OCI-M2 (cell line): ENCODE results near the gene CPTP.

Experiments used
- DNase-seq: peaks from one replicate; lab custom pipeline; 2025; ENCODE audit not compliant: unreplicated experiment; lab: John Stamatoyannopoulos, UW

CPTP gene

DNA sequence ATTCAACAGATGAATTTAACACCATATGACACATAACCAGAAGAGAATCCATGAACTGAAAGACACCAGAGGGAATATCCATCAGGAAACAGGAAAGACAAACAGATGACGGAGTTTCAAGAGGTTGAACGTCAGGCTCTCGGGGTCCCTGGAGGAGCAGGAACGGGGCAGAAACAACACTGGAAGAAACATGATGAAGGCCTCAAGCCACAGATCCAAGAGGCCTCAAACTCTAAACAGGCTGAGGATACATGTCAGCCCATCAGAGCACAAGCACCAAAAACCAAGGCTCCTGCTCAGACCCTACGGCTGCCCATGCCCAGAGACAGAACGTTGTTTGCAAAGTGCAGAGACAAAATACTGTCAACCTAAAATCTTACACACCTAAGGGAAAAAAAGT is 7.2 kb upstream of the CPTP start:
- DNase-seq, result no peak

DNA sequence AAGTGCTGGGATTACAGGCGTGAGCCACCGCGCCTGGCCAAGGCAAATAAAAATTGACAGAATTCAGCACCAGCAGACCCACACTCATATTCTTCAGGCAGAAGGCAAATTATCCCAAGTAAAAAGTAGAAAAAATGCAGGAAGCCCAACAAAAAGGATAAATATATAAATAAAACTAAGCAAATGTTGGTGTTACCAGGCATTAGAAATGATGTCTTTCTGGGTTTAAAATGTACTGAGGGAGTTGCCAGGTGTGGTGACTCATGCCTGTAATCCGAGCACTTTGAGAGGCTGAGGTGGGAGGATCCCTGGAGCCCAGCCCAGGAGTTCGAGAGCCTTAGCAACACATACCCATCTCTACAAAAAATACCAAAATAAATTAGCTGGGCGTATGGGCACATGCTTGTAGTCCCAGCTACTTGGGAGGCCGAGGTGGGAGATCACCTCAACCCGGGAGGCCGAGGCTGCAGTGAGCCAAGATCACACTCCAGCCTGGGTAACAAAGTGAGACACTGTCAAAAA is 6.4 kb upstream of the CPTP start:
- DNase-seq, result no peak

DNA sequence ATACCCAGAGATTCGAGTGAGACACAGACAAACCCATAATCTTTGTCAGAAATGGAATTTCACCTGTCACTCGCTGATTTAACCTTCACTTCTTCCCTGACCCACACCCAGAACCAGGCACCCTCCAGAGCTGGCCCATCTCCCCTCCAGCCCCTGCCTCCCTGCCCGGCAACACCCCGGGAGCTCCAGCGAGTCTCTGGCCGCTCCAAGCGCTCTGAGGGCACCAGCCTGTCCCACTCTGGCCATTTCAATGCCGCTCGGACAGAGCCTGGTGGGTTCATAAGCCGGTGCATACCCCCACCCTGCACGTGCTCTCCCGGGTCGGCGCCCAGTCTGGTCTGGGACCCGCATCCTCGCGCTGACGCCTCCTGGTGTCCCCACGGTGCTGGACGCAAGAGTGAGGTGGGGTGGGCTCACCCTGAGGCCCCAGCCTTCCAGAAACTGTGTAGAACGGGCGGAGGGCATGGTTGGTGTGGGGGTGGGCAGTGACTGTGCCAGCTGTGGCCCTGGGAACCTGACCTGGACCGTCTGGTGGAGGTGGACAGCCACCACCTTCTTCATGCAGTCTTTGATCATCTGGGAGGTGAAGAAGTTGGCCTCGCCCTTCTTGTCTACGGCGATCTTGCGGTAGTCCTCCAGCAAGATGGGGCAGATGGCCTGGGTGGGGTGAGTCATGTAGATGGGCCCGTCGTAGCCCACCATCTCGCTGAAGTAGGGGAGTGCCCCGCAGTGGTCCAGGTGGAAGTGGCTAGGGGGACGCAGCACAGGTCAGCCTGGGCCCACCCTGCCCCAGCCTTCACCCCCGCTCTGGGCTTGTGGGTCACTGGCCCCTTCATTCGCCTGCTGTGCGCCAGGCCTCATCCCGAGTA is 5.6 kb upstream of the CPTP start:
- no peak for DNase-seq

DNA sequence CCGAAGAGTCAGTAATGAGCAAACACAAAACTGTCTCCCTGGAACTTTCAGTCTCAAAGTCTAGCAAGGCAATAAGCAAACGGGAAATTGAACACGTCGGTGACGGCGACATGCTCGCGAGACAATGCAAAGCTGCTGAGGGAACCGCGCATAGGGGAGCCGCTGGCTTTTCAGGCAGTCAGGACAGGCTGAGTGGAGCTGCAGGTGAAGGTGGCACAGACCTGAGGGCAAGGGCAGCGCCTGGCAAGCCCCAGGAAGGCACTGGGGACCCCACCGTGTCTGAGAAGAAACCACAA is 5.0 kb upstream of the CPTP start:
- no peak for DNase-seq

GRCh38 chr1:1320666-1321448 is 3.7 kb upstream of the CPTP start:
- DNase-seq, result no peak

GRCh38 chr1:1321477-1321876 is 3.1 kb upstream of the CPTP start:
- no peak for DNase-seq

- DNase-seq, result no peak
Measured at GRCh38 chr1:1322418-1322817, 2.2 kb upstream of the CPTP start.

DNA sequence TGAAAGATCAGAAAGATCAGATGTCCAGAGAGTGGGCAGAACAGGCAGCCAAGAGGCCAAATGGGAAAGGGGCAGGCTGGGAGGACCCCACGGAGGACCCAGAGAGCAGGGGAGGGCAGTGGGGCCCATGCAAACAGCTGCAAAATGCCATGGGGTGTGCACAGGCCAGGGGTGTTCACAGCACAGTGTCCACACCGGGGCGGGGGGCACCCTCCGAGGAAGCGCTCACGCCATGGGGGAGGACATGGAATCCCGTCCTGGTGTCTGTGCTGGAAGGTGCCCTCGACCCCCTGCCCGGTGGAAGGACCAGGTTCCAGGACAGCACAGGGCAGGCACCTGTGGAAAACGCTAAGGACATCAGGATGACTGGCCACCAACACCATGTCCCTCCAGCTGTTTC is 1.6 kb upstream of the CPTP start:
- no peak for DNase-seq

DNA sequence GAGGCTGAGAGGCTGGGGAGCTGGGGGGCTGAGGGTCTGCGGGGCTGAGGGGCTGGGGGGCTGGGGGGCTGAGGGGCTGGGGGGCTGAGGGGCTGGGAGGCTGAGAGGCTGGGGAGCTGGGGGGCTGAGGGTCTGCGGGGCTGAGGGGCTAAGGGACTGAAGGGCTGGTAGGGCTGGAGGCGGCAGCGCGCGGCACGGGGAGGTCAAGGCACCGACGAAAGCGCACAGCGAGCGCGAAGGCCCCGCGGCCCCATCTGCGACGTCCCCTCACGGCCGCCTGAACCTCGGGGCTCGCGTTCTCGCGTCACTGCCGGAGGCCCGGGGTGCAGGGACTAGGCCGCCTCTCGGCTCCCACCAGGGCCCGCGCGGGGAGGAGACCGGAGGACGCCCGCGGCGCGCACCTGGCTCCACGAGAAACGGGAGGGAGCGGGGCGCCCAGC is 498 bp upstream of the CPTP start:
- DNase-seq, result no peak

GRCh38 chr1:1325288-1326074 is 879 bp downstream of the CPTP start:
- no peak for DNase-seq

DNA sequence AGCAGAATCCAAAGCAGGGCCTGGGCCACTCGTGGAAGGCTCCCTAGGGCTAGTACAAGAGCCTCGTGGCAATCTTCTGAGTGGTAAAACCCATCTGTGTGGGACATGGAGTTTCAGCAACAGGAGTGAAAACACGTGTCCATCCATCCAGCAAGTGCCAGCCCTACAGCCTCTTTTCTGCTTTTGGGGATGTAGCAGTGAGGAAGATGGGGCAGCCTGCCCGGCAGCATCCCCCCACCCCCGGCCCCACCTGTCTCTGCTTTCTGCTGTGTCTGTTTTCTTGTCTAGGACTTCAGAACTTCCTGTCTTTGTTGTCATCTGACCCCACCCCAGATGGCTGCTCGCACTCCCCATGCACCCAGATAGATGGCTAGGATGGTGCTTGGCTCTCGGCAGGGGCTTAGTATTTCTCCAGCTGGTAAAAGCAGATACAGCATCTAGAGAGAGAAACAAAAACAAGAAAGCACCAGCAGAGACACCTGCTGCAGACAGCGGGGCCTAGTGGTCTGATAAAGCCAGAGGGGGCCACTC is 1.5 kb downstream of the CPTP start:
- no peak for DNase-seq

- no peak for DNase-seq
Measured at GRCh38 chr1:1327291-1327690, 2.7 kb downstream of the CPTP start.

DNA sequence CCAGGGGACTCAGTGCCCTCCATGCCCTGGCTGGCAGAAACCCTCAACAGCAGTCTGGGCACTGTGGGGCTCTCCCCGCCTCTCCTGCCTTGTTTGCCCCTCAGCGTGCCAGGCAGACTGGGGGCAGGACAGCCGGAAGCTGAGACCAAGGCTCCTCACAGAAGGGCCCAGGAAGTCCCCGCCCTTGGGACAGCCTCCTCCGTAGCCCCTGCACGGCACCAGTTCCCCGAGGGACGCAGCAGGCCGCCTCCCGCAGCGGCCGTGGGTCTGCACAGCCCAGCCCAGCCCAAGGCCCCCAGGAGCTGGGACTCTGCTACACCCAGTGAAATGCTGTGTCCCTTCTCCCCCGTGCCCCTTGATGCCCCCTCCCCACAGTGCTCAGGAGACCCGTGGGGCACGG is 3.7 kb downstream of the CPTP start:
- DNase-seq, result no peak

- no peak for DNase-seq
Measured at GRCh38 chr1:1329304-1330210, 5.0 kb downstream of the CPTP start.

- DNase-seq, result no peak
Measured at GRCh38 chr1:1330366-1331067, 5.9 kb downstream of the CPTP start.

GRCh38 chr1:1331068-1331965 is 6.7 kb downstream of the CPTP start, which contains the start of gene TAS1R3:
TSS of gene TAS1R3 (plus strand) at chr1:1331280. CDS start at chr1:1331346, 66 bp downstream.
- DNase-seq, result no peak

- DNase-seq, result no peak
Measured at GRCh38 chr1:1332031-1332755, 7.6 kb downstream of the CPTP start.
